ENCODE measurements around the gene RANBP3. TPM values are rescaled to one million over a fixed set of nuclear protein-coding genes. Genes with fewer than 3 reads are reported as not detected.
"Not testable (repeated sequence)": the region's sequence is repeated elsewhere in the genome, so short reads cannot be mapped to it uniquely, and the experiment has no call there.

RANBP3 gene, protein sequence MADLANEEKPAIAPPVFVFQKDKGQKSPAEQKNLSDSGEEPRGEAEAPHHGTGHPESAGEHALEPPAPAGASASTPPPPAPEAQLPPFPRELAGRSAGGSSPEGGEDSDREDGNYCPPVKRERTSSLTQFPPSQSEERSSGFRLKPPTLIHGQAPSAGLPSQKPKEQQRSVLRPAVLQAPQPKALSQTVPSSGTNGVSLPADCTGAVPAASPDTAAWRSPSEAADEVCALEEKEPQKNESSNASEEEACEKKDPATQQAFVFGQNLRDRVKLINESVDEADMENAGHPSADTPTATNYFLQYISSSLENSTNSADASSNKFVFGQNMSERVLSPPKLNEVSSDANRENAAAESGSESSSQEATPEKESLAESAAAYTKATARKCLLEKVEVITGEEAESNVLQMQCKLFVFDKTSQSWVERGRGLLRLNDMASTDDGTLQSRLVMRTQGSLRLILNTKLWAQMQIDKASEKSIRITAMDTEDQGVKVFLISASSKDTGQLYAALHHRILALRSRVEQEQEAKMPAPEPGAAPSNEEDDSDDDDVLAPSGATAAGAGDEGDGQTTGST
- 10 to 100 TPM; 52.1 to 62.7 TPM for total RNA-seq

DNA sequence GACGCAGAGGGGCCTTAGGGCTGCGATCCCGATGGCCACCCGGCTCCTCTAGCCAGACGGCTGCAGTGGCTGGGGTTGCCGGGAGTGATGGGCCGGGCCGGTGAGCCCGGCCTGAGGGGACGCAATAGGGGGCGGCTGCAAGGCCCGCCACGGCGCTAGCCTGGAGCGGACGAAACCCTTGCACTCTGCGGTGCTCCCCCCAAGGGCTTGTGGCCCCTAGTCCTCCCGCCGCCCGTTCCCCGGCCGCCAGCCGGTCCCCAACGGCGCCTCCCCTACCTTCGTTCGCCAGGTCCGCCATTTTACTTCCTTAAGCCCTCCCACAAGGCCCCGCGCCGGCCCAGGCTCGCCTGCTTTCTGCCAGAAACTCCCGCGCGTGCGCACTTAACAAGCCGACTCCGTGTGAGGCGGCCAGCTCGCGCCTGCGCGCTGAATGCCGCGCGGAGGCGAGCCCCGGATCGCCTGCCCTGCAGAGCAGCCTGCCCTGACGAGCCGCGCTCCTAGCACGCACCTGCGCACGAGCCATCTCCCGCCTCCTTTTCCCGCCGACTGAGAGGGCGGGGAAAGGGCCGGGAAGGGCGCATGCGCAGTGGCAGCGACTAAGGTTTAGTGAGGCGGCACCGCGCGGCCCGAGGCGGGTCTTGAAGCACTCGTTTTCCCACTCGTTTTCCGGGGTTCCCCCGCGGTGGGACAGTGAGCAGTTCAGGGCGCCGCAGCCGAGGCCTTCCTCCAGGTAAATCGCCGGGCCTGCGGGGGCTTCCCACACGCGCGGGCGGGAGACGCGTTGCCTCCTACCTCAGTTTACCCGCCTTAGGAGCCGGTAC lies at the start of gene RANBP3:
Gene RANBP3, minus strand, starts transcription at position 356 of the 821 bp plus-strand sequence. Its CDS starts 58 bp downstream, at position 298.
- Histone ChIP-seq H3K4me3 (peak within 1 kb of the TSS; percentile 100), H3K27me3 (no peaks in the 10 kb centered on the region), H3K9ac (ENCODE audit: low read depth in 2 of 2, low read length in 2 of 2) (peak within 1 kb of the TSS; percentile 91 to 92), H3K27ac (peak within 1 kb of the TSS; percentile 80), H3K9me3 (no peaks in the 10 kb centered on the region), H3K36me3 (no peaks in the 10 kb centered on the region), H3K4me1 (peaks cover 22% of the 10 kb centered on the region)
- TF ChIP-seq CTCF (IDR thresholded peaks at IDR 0.05), result no peak
- peak; percentile 97 for DNase-seq
- intact Hi-C loops (cut with DNase I), result no loop called here

GRCh38 chr19:6026390-6027227 lies 48.7 kb upstream of the RANBP3 start:
- intact Hi-C loops (cut with DNase I), result loop anchor here (10.0 kb wide), 1 partner anchor 222 kb away; the partner anchor contains the start of gene NRTN
- no peak for DNase-seq

GRCh38 chr19:6024756-6025155 lies 46.8 kb upstream of the RANBP3 start:
- H3K27ac ChIP-seq; H3K9me3 ChIP-seq; H3K36me3 ChIP-seq; DNase-seq; H3K27me3 ChIP-seq; H3K9ac ChIP-seq (ENCODE audit: low read depth in 2 of 2, low read length in 2 of 2); H3K4me3 ChIP-seq; H3K4me1 ChIP-seq: not testable (repeated sequence)
- intact Hi-C loops (cut with DNase I), result loop anchor here (10.0 kb wide), 1 partner anchor 220 kb away; the partner anchor contains the start of gene NRTN

More at GRCh38 chr19:6026390-6027227, 48.7 kb upstream of the RANBP3 start:
- no peak overlapping the region for H3K27ac ChIP-seq
- H3K27me3 ChIP-seq, result no peaks in the 10 kb centered on the region
- H3K36me3 ChIP-seq, result no peaks in the 10 kb centered on the region
- H3K4me1 ChIP-seq, result no peaks in the 10 kb centered on the region
- no peak for TF ChIP-seq CTCF (IDR thresholded peaks at IDR 0.05)
- H3K9ac ChIP-seq (ENCODE audit: low read depth in 2 of 2, low read length in 2 of 2), result no peak overlapping the region
- H3K9me3 ChIP-seq, result no peaks in the 10 kb centered on the region
- H3K4me3 ChIP-seq, result no peak overlapping the region

GRCh38 chr19:6023936-6024335 lies 46.0 kb upstream of the RANBP3 start:
- Histone ChIP-seq H3K27me3 (no peaks in the 10 kb centered on the region), H3K27ac (no peak overlapping the region), H3K9ac (ENCODE audit: low read depth in 2 of 2, low read length in 2 of 2) (no peak overlapping the region), H3K4me1 (no peaks in the 10 kb centered on the region), H3K9me3 (no peaks in the 10 kb centered on the region), H3K4me3 (no peak overlapping the region), H3K36me3 (no peaks in the 10 kb centered on the region)
- no peak for TF ChIP-seq CTCF (IDR thresholded peaks at IDR 0.05)
- intact Hi-C loops (cut with DNase I), result loop anchor here (2.0 to 10.0 kb wide), 2 partner anchors 37 to 219 kb away; partner anchors contain the start of gene NRTN
- no peak for DNase-seq

- no peak for TF ChIP-seq CTCF (IDR thresholded peaks at IDR 0.05)
Measured at GRCh38 chr19:6023085-6023682, 45.2 kb upstream of the RANBP3 start.

More at GRCh38 chr19:6023085-6023682, 45.2 kb upstream of the RANBP3 start:
- Histone ChIP-seq H3K36me3 (no peaks in the 10 kb centered on the region), H3K27ac (no peak overlapping the region), H3K4me1 (no peaks in the 10 kb centered on the region), H3K27me3 (no peaks in the 10 kb centered on the region), H3K4me3 (no peak overlapping the region), H3K9me3 (no peaks in the 10 kb centered on the region), H3K9ac (ENCODE audit: low read depth in 2 of 2, low read length in 2 of 2) (no peak overlapping the region)
- DNase-seq, result no peak
- intact Hi-C loops (cut with DNase I), result loop anchor here (2.0 to 10.0 kb wide), 2 partner anchors 36 to 218 kb away; partner anchors contain the start of gene NRTN
